Measurements from ENCODE around the gene CFAP221. TPM values are rescaled to one million over a fixed set of nuclear protein-coding genes. Genes with fewer than 3 reads are reported as not detected.
A peak's percentile ranks its signal among the peaks of the same experiment; 100 is the strongest.

CFAP221 gene
- total RNA-seq = not detected

DNA sequence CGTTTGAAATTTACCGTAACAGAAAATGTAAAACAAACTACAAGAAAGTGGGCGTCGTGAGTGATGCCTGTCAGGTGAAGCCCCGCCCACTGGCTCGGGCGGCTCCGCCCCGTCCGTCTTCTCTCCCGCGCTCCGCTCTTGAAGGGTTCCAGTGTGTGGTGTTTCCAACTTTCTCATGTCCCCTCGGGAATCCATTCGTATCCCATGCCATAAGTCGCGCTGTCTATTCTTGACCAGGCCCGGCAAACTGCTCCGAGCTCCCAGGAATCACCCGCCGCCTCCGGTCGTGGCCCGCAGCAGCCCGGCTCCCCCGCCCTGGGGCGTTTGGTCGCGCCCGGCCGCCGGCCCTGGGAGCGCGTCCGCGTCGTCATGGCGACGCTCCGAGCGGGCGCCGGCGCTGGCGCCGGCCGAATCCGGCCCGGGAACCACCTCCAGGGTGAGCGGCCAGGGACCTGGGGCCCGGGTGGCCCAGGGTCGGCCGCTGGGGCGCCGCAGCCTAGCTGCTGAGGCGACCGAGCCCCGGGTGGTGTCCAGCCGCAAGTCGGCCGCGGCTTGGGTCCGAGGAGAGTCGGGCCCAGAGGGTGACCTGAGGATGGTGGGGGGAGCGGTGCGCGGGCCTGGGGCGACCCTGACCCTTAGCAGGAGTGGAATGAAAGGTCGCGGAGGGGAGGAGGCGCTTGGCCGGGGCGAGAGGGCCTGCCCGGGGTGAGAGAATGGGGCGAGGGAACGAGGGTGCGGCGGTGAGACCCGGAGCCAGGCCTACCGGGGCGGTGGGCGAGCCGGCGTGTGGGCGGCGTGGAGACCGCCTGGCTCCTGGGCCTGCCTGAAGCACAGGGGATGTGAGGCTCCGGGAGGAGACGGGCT is at the start of gene CFAP221:
Gene CFAP221, plus strand, starts transcription at position 375 of the 864 bp plus-strand sequence. CDS start 1,683 bp downstream, outside the sequence.
- Mint-ChIP-seq H3K4me1 (peaks cover 4% of the 10 kb centered on the region), H3K4me3 (peak within 1 kb of the TSS; percentile 27), H3K27me3 (peaks cover 39% of the 10 kb centered on the region), H3K36me3 (ENCODE audit: low read depth) (no peaks in the 10 kb centered on the region), H3K9me3 (no peaks in the 10 kb centered on the region), H3K27ac (no peak within 1 kb of the TSS)
- ChIA-PET POLR2A (no interaction called here), CTCF (no interaction called here)
- peak; percentile 39 for DNase-seq

GRCh38 chr2:119495948-119496347 is 48.3 kb upstream of the CFAP221 start:
- Mint-ChIP-seq H3K27me3 (peaks cover 23% of the 10 kb centered on the region), H3K4me3 (no peak overlapping the region), H3K36me3 (ENCODE audit: low read depth) (no peaks in the 10 kb centered on the region), H3K27ac (no peak overlapping the region), H3K4me1 (no peaks in the 10 kb centered on the region), H3K9me3 (peaks cover 9% of the 10 kb centered on the region)
- POLR2A ChIA-PET = no interaction called here
- CTCF ChIA-PET = no interaction called here
- no peak for DNase-seq

GRCh38 chr2:119496682-119497081 is 47.6 kb upstream of the CFAP221 start:
- Mint-ChIP-seq H3K27me3 (peaks cover 23% of the 10 kb centered on the region), H3K27ac (no peak overlapping the region), H3K36me3 (ENCODE audit: low read depth) (no peaks in the 10 kb centered on the region), H3K4me1 (no peaks in the 10 kb centered on the region), H3K9me3 (peaks cover 9% of the 10 kb centered on the region), H3K4me3 (no peak overlapping the region)
- ChIA-PET POLR2A (no interaction called here), CTCF (no interaction called here)
- no peak for DNase-seq

DNA sequence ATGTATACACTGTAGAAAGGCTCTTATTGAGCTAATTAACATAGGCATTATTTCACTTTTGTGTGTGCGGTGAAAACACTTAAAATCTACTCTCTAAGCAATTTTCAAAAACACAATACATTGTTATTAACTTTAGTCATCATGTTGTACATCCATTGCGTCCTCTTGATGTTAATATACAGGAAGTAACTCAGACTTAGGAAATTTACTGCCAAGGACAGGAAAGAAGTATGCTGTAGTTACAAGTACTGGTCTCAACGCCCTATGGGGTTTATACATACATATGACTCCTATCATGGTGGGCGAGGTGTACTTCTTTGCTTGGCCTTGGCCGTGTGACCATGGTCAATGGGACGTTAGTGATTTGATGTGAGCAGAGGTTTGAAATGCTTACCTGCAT is 35.5 kb upstream of the CFAP221 start:
- H3K27me3 Mint-ChIP-seq = peaks cover 3% of the 10 kb centered on the region
- no peak overlapping the region for H3K27ac Mint-ChIP-seq
- H3K4me3 Mint-ChIP-seq = no peak overlapping the region
- no peaks in the 10 kb centered on the region for H3K36me3 Mint-ChIP-seq (ENCODE audit: low read depth)
- no peak for DNase-seq
- H3K9me3 Mint-ChIP-seq = no peaks in the 10 kb centered on the region
- POLR2A ChIA-PET = no interaction called here
- H3K4me1 Mint-ChIP-seq = no peaks in the 10 kb centered on the region
- CTCF ChIA-PET = interaction anchor here (0.6 kb wide), 1 partner anchor 111 kb away, joined by 3 read pairs; no protein-coding TSS in a partner anchor

DNA sequence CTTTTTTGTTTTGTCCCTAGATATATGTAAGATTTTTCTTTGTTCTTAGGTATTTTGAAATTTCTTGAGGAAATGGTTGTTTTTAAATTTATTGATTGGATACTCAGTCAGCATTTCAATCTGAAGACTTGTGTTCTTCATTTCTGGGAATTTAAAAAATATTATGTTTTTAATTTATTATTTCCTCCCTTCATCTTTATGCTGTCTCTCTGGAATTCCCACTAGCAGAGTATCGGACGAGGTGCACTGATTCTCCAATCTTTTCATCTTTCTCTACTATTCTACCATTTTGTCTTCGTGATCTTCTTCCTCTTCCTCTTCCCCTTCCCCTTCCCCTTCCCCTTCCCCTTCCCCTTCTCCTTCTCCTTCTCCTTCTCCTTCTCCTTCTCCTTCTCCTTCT is 32.3 kb upstream of the CFAP221 start:
- peaks cover 15% of the 10 kb centered on the region for H3K27me3 Mint-ChIP-seq
- no peaks in the 10 kb centered on the region for H3K4me1 Mint-ChIP-seq
- H3K4me3 Mint-ChIP-seq = no peak overlapping the region
- no peak overlapping the region for H3K27ac Mint-ChIP-seq
- DNase-seq = no peak
- ChIA-PET CTCF (interaction anchor here (0.6 kb wide), 1 partner anchor 106 kb away, joined by 4 read pairs; no protein-coding TSS in a partner anchor), POLR2A (no interaction called here)
- H3K9me3 Mint-ChIP-seq = no peaks in the 10 kb centered on the region
- H3K36me3 Mint-ChIP-seq (ENCODE audit: low read depth) = no peaks in the 10 kb centered on the region

- ChIA-PET POLR2A (no interaction called here), CTCF (no interaction called here)
- Mint-ChIP-seq H3K9me3 (no peaks in the 10 kb centered on the region), H3K27ac (no peak overlapping the region), H3K27me3 (peaks cover 17% of the 10 kb centered on the region), H3K36me3 (ENCODE audit: low read depth) (no peaks in the 10 kb centered on the region), H3K4me1 (no peaks in the 10 kb centered on the region), H3K4me3 (no peak overlapping the region)
- no peak for DNase-seq
Observed at GRCh38 chr2:119512946-119513345, 31.3 kb upstream of the CFAP221 start.

- Mint-ChIP-seq H3K27me3 (peaks cover 17% of the 10 kb centered on the region), H3K4me3 (no peak overlapping the region), H3K27ac (no peak overlapping the region), H3K9me3 (no peaks in the 10 kb centered on the region), H3K36me3 (ENCODE audit: low read depth) (no peaks in the 10 kb centered on the region), H3K4me1 (no peaks in the 10 kb centered on the region)
- POLR2A ChIA-PET = no interaction called here
- CTCF ChIA-PET = no interaction called here
- DNase-seq = no peak
Observed at GRCh38 chr2:119513832-119514231, 30.4 kb upstream of the CFAP221 start.

DNA sequence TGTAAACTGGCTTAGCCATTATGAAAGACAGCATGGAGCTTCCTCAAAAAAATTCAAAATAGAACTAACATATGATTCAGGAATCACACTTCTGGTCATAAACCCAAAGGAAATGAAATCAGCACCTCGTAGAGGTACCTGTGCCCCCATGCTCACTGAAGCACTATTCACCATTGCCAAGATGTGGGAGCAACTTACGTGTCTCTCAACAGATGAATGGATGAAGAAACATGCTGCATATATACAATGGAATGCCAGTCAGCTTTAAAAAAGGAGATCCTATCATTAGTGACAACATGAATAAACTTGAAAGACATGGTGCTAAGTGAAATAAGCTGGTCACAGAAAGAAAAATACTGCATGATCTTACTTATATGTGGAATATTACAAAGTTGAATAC is 28.1 kb upstream of the CFAP221 start:
- POLR2A ChIA-PET = no interaction called here
- Mint-ChIP-seq H3K4me3 (no peak overlapping the region), H3K36me3 (ENCODE audit: low read depth) (no peaks in the 10 kb centered on the region), H3K27me3 (peaks cover 16% of the 10 kb centered on the region), H3K27ac (no peak overlapping the region), H3K4me1 (no peaks in the 10 kb centered on the region), H3K9me3 (no peaks in the 10 kb centered on the region)
- DNase-seq = no peak
- CTCF ChIA-PET = no interaction called here

GRCh38 chr2:119517433-119517832 is 26.8 kb upstream of the CFAP221 start:
- H3K36me3 Mint-ChIP-seq (ENCODE audit: low read depth) = no peaks in the 10 kb centered on the region
- POLR2A ChIA-PET = no interaction called here
- H3K27ac Mint-ChIP-seq = no peak overlapping the region
- H3K4me3 Mint-ChIP-seq = no peak overlapping the region
- H3K9me3 Mint-ChIP-seq = no peaks in the 10 kb centered on the region
- H3K4me1 Mint-ChIP-seq = no peaks in the 10 kb centered on the region
- CTCF ChIA-PET = interaction anchor here (0.5 to 0.8 kb wide), 2 partner anchors 8 to 556 kb away, joined by 3 read pairs; no protein-coding TSS in a partner anchor
- peaks cover 20% of the 10 kb centered on the region for H3K27me3 Mint-ChIP-seq
- peak; percentile 52 for DNase-seq

DNA sequence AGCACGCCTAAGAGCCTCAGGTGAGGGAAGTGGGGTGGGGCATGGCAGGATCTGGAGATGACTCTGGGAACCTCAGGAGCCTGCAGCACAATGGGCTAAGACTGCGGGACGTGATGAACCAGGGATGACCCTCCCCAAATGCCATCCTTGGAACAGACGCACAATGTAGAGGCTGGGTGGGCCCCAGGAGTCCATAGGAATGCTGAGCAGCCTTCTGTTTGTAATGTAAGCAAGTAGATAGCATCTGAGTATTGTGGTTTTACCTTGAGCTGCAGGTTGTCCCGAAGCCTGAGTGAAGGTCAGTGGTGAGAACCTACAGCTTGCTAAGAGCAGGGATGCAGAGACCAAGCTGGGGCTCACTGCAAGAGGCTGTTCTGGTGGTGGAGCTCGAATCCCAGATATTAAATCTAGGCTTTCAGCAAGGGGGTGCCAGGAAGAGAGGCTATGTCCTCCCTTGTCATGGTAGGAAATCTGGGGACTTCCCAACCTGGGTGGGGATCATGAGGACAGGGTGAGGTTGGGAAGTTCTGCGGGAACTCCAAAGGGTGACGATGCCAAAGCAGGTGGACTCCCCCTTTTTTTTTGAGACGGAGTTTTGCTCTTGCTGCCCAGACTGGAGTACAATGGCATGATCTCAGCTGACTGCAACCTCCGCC is 25.7 kb upstream of the CFAP221 start:
- H3K4me1 Mint-ChIP-seq = no peaks in the 10 kb centered on the region
- no peaks in the 10 kb centered on the region for H3K36me3 Mint-ChIP-seq (ENCODE audit: low read depth)
- DNase-seq = no peak
- no peak overlapping the region for H3K27ac Mint-ChIP-seq
- CTCF ChIA-PET = no interaction called here
- POLR2A ChIA-PET = no interaction called here
- peaks cover 26% of the 10 kb centered on the region for H3K27me3 Mint-ChIP-seq
- H3K4me3 Mint-ChIP-seq = no peak overlapping the region
- H3K9me3 Mint-ChIP-seq = no peaks in the 10 kb centered on the region

GRCh38 chr2:119519057-119519408 is 25.2 kb upstream of the CFAP221 start:
- Mint-ChIP-seq H3K9me3 (no peaks in the 10 kb centered on the region), H3K36me3 (ENCODE audit: low read depth) (no peaks in the 10 kb centered on the region), H3K27me3 (peaks cover 30% of the 10 kb centered on the region), H3K4me1 (no peaks in the 10 kb centered on the region), H3K27ac (no peak overlapping the region), H3K4me3 (no peak overlapping the region)
- no peak for DNase-seq
- ChIA-PET CTCF (no interaction called here), POLR2A (no interaction called here)

DNA sequence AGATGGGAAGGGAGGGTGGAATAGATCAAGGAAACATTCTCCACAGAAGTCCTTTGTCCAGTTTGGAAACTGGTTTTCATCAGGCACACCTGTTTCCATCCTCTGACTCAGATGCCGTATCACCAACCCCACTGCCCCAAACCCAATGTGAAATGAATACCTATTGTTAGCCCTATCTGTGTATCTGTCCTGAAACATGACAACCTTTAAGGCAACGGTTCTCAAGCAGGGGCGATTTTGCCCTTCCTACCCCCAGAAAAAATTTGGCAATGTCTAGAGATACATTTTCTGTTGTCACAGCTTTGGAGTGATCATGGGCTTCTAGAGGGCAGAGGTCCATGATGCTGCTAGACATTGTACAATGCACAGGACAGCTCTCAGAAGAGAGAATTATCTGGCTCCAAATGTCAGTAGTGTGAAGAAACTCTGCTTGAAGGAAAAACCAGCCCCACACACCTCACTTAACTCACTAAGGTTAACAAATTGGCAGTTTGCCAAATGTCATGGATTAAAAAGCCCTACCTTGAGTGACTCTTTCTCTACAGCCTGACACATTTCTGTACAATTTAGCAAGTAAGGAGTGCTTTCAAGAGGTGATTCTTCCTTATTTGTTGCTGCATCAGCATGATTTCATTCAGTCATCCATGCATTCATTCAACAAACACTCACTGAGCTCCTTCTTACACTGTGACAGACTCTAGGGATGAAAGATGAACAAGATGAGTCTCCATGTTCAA is 23.4 kb upstream of the CFAP221 start:
- Mint-ChIP-seq H3K27ac (no peak overlapping the region), H3K4me1 (no peaks in the 10 kb centered on the region), H3K9me3 (no peaks in the 10 kb centered on the region), H3K4me3 (no peak overlapping the region), H3K27me3 (peaks cover 37% of the 10 kb centered on the region), H3K36me3 (ENCODE audit: low read depth) (no peaks in the 10 kb centered on the region)
- DNase-seq = no peak
- ChIA-PET POLR2A (no interaction called here), CTCF (no interaction called here)

DNA sequence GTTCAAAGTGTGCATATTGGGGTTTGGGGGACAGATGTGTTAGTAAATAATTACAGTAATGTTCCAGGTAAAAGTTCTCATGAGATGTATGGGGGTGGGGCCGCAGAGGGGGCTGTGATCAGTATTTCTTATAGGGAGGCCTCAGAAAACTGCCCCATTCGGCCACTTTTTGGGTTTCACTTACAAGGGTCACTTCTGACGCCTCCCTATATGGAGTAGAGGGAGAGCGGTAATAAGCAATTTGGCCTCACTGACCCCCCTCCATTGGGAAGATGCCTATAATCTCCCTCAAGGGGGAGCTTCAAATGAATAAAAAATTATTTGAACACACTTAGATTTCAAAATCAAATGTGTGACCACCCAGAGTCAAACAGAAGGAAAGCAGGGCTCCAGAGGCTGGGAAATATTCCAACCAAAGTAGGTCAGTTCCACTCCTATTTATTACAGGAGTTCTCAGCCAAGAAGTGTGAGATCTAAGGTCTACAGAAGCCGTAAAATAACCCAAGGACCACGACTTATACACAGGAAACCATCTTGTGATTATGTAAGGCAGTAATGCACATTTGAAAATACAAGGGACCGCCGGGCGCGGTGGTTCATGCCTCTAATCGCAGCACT is 22.7 kb upstream of the CFAP221 start:
- no peak for DNase-seq
- H3K4me3 Mint-ChIP-seq = no peak overlapping the region
- no peaks in the 10 kb centered on the region for H3K4me1 Mint-ChIP-seq
- no peaks in the 10 kb centered on the region for H3K9me3 Mint-ChIP-seq
- ChIA-PET CTCF (no interaction called here), POLR2A (no interaction called here)
- peaks cover 34% of the 10 kb centered on the region for H3K27me3 Mint-ChIP-seq
- H3K36me3 Mint-ChIP-seq (ENCODE audit: low read depth) = no peaks in the 10 kb centered on the region
- no peak overlapping the region for H3K27ac Mint-ChIP-seq

Measured in activated CD4-positive, alpha-beta T cell treated with anti-CD3 and anti-CD28 coated beads, Interleukin-2, amount 10 ng/mL, durations not matched to agents 7 days and 5 days (primary cell).